ENCODE results near the gene MAGEB1.

Gene MAGEB1

GRCh38 chrX:30301208-30301607, 54.3 kb downstream of the MAGEB1 start:
- DNase-seq: no peak

All from retina (tissue), 1 donor.